H1 (cell line): Measurements from ENCODE around the gene SRI. TPM values are rescaled to one million over a fixed set of nuclear protein-coding genes. Genes with fewer than 3 reads are reported as not detected.
"Not testable (repeated sequence)": the region's sequence is repeated elsewhere in the genome, so short reads cannot be mapped to it uniquely, and the experiment has no call there.

Source experiments
- CTCF ChIA-PET: fragments of 300-600 bp; sonication (Branson Sonifier 250); formaldehyde crosslinking; loops from one replicate; lab custom pipeline; 2021; ENCODE audit not compliant: partially characterized antibody; lab: Charles Lee
- POLR2A ChIA-PET: fragments of 300-600 bp; sonication (Branson Sonifier 250); formaldehyde crosslinking; loops from one replicate; lab custom pipeline; 2021; ENCODE audit warnings: inconsistent platforms; ENCODE audit not compliant: partially characterized antibody; lab: Charles Lee
- DNase-seq, 2 experiments: peaks; one replicate each; pipeline versions ENCODE4 v3.0.0 to v3.0.0-alpha.2; 2010 to 2022; ENCODE audit warnings: low spot score in 2 of 2, low read depth in 1 of 2, mixed read lengths in 1 of 2
- FAIRE-seq: peaks from 2 replicates; lab custom pipeline; 2011; peaks lifted over from hg19 to GRCh38; lab: Jason Lieb, UNC
- H2AFZ ChIP-seq: 2 replicates; pipeline ENCODE4 v1.8.1; 2012; ENCODE audit warnings: low read length, inconsistent platforms
- H2AK5ac ChIP-seq: 2 replicates; pipeline ENCODE4 v1.6.1; 2013; ENCODE audit warnings: low read depth, low read length
- H2BK120ac ChIP-seq: replicated peaks from 2 replicates; pipeline ENCODE3; 2013; ENCODE audit warnings: low read depth, low read length, inconsistent platforms
- H2BK12ac ChIP-seq: 2 replicates; pipeline ENCODE4 v1.6.1; 2013; ENCODE audit warnings: low read depth, low read length
- H2BK15ac ChIP-seq: 2 replicates; pipeline ENCODE4 v1.6.1; 2013; ENCODE audit warnings: low read length
- H2BK20ac ChIP-seq: 2 replicates; pipeline ENCODE4 v1.6.1; 2013; ENCODE audit warnings: low read length
- H2BK5ac ChIP-seq: 2 replicates; pipeline ENCODE4 v1.6.1; 2013; ENCODE audit warnings: low read depth, low read length
- H3K14ac ChIP-seq: 2 replicates; pipeline ENCODE4 v1.6.1; 2013; ENCODE audit warnings: inconsistent platforms; ENCODE audit not compliant: insufficient read length
- H3K18ac ChIP-seq: 2 replicates; pipeline ENCODE4 v1.6.1; 2013; ENCODE audit warnings: low read length; ENCODE audit errors: extremely low read depth
- H3K23ac ChIP-seq: 2 replicates; pipeline ENCODE4 v1.6.1; 2013; ENCODE audit warnings: inconsistent platforms; ENCODE audit not compliant: insufficient read length
- H3K23me2 ChIP-seq: 2 replicates; pipeline ENCODE4 v1.6.1; 2013; ENCODE audit warnings: low read depth, low read length
- H3K27ac ChIP-seq: 2 replicates; pipeline ENCODE4 v1.6.1; 2011; ENCODE audit warnings: low read depth, low read length, inconsistent platforms
- H3K27me3 ChIP-seq, 4 experiments: replicated peaks in 1 of 4; 1 replicate in 1 of 4; 2 replicates in 3 of 4; pipeline versions ENCODE4 v1.6.1 to v1.8.1; 2011 to 2013; ENCODE audit warnings: low read length in 3 of 4, mild to moderate bottlenecking in 3 of 4, inconsistent platforms in 2 of 4, mixed read lengths in 2 of 4, moderate library complexity in 1 of 4; ENCODE audit not compliant: control insufficient read depth in 3 of 4, insufficient read depth in 3 of 4; ENCODE audit errors: extremely low read depth in 1 of 4
- H3K36me3 ChIP-seq, 4 experiments: 2 replicates each; pipeline versions ENCODE4 v1.6.1 to v1.8.1; 2011 to 2013; ENCODE audit warnings: mild to moderate bottlenecking in 4 of 4, low read length in 3 of 4, moderate library complexity in 2 of 4, control low read depth in 1 of 4, inconsistent platforms in 1 of 4; ENCODE audit not compliant: insufficient read depth in 4 of 4, control insufficient read depth in 2 of 4
- H3K4ac ChIP-seq: replicated peaks from 2 replicates; pipeline ENCODE3; 2013; ENCODE audit warnings: low read length, low read depth, mixed read lengths, inconsistent platforms; ENCODE audit not compliant: insufficient read length
- H3K4me1 ChIP-seq, 4 experiments: replicated peaks in 1 of 4; 1 replicate in 1 of 4; 2 replicates in 3 of 4; pipeline versions ENCODE4 v1.6.1 to v1.8.1; 2011 to 2013; ENCODE audit warnings: low read length in 3 of 4, inconsistent platforms in 2 of 4, mixed read lengths in 1 of 4; ENCODE audit not compliant: insufficient read depth in 4 of 4, control insufficient read depth in 3 of 4
- H3K4me2 ChIP-seq, 2 experiments: 2 replicates each; pipeline versions ENCODE4 v1.6.1 to v1.8.1; 2011 to 2013; ENCODE audit warnings: low read depth in 2 of 2, low read length in 2 of 2, control low read depth in 1 of 2, inconsistent platforms in 1 of 2, mild to moderate bottlenecking in 1 of 2; ENCODE audit not compliant: insufficient read depth in 1 of 2
- H3K4me3 ChIP-seq, 4 experiments: fragments of 200-600, 300-600 bp in 1 of 4; sonication (generic), shearing (Covaris generic), sonication (Bioruptor Twin) in 1 of 4; 2 replicates each; pipeline versions ENCODE4 v1.5.1 to v1.8.1; 2011 to 2016; ENCODE audit warnings: low read length in 4 of 4, low read depth in 3 of 4, control low read depth in 2 of 4, inconsistent platforms in 2 of 4, mild to moderate bottlenecking in 2 of 4, mixed read lengths in 1 of 4, moderate library complexity in 1 of 4; ENCODE audit not compliant: insufficient read depth in 2 of 4; ENCODE audit errors: extremely low read depth in 1 of 4
- H3K56ac ChIP-seq: replicated peaks from 2 replicates; pipeline ENCODE3; 2013; ENCODE audit warnings: low read depth, mild to moderate bottlenecking, mixed read lengths, low read length, inconsistent platforms; ENCODE audit not compliant: insufficient read length
- H3K79me1 ChIP-seq: 2 replicates; pipeline ENCODE4 v1.6.1; 2013; ENCODE audit warnings: low read depth, low read length, control low read depth
- H3K79me2 ChIP-seq, 2 experiments: 2 replicates each; pipeline versions ENCODE4 v1.6.1 to v1.8.1; 2012 to 2013; ENCODE audit warnings: low read length in 2 of 2, mild to moderate bottlenecking in 2 of 2, inconsistent platforms in 1 of 2; ENCODE audit not compliant: insufficient read depth in 2 of 2, control insufficient read depth in 1 of 2
- H3K9ac ChIP-seq, 4 experiments: replicated peaks in 1 of 4; 1 replicate in 1 of 4; 2 replicates in 3 of 4; pipeline versions ENCODE4 v1.6.1 to v1.8.1; 2011 to 2013; ENCODE audit warnings: low read depth in 3 of 4, low read length in 3 of 4, control low read depth in 2 of 4, mild to moderate bottlenecking in 2 of 4, moderate library complexity in 2 of 4, inconsistent platforms in 1 of 4; ENCODE audit errors: extremely low read depth in 1 of 4
- H3K9me3 ChIP-seq, 2 experiments: 2 replicates each; pipeline versions ENCODE4 v1.6.1 to v1.8.1; 2012 to 2013; ENCODE audit warnings: mild to moderate bottlenecking in 2 of 2, moderate library complexity in 2 of 2, control low read depth in 1 of 2, inconsistent platforms in 1 of 2, low read depth in 1 of 2, low read length in 1 of 2, mixed read lengths in 1 of 2; ENCODE audit not compliant: insufficient read depth in 2 of 2
- H4K20me1 ChIP-seq, 2 experiments: replicated peaks in 1 of 2; 2 replicates each; pipeline versions ENCODE3 to v1.8.1; 2011 to 2013; ENCODE audit warnings: inconsistent platforms in 2 of 2, low read length in 2 of 2, mild to moderate bottlenecking in 1 of 2; ENCODE audit not compliant: insufficient read depth in 2 of 2, control insufficient read depth in 1 of 2
- H4K5ac ChIP-seq: 2 replicates; pipeline ENCODE4 v1.6.1; 2013; ENCODE audit warnings: low read length, low read depth, mixed read lengths, inconsistent platforms; ENCODE audit not compliant: insufficient read length
- H4K8ac ChIP-seq: 2 replicates; pipeline ENCODE4 v1.8.0; 2013; ENCODE audit warnings: mild to moderate bottlenecking, moderate library complexity, low read length, inconsistent platforms; ENCODE audit not compliant: insufficient read depth; ENCODE audit errors: extremely low read depth
- H4K91ac ChIP-seq: replicated peaks from 2 replicates; pipeline ENCODE3; 2013; ENCODE audit warnings: low read length, mixed read lengths, inconsistent platforms; ENCODE audit not compliant: insufficient read length
- WGBS, 2 experiments: shearing (Covaris generic) in 1 of 2; methylation state at CpG; one replicate each; pipeline versions ENCODE4 v1.1.6 to v1.1.7; 2013 to 2015; ENCODE audit warnings: low lambda C conversion rate in 2 of 2, mixed read lengths in 2 of 2, inconsistent platforms in 1 of 2, low coverage in 1 of 2, missing lambda C conversion rate in 1 of 2; ENCODE audit not compliant: insufficient replicate concordance in 2 of 2, insufficient coverage in 1 of 2, insufficient read length in 1 of 2; ENCODE audit errors: extremely low coverage in 1 of 2, missing lambda C conversion rate in 1 of 2; 5-methylcytosine and 5-hydroxymethylcytosine counted together
- polyA plus RNA-seq, 7 experiments: library from polyadenylated mRNA; depleted of rRNA in 3 of 7; stranded (reverse) in 5 of 7; unstranded in 2 of 7; fragments of >200 nt in 5 of 7; fragments of 200-250 nt in 2 of 7; gene quantifications; 1 replicate in 5 of 7; 2 replicates in 1 of 7; 4 replicates in 1 of 7; pipeline versions ENCODE4 v1.2.1 to v1.2.3, GENCODE V29; 2011 to 2013; ENCODE audit warnings: missing spikeins in 2 of 7, mixed read lengths in 2 of 7
- total RNA-seq: library from RNA; stranded (reverse); fragmentation: NEBNext Ultra II Directional; extraction: Animal tissue kit (Norgen Biotek cat#: 25700); gene quantifications from 2 replicates; pipeline ENCODE4 v1.2.1, GENCODE V29; 2021

The SRI gene
- total and polyA plus RNA-seq, 2 of the 8 experiments (the other 6 are each of a cell fraction or from before 2014, with no cell fraction given): 118 to 170 TPM

GRCh38 chr7:88159741-88160140, 60.1 kb downstream of the SRI start:
- H2AFZ ChIP-seq, POLR2A ChIA-PET, H3K79me2 ChIP-seq, H3K27ac ChIP-seq, H3K23me2 ChIP-seq, H3K4me1 ChIP-seq, H4K5ac ChIP-seq, DNase-seq, H2BK120ac ChIP-seq, H3K18ac ChIP-seq, H3K9ac ChIP-seq, H3K79me1 ChIP-seq, H3K14ac ChIP-seq, H4K91ac ChIP-seq, H3K4me2 ChIP-seq, H2BK12ac ChIP-seq, FAIRE-seq, H4K8ac ChIP-seq, H2BK20ac ChIP-seq, H3K56ac ChIP-seq, H2BK5ac ChIP-seq, H3K4me3 ChIP-seq, H3K23ac ChIP-seq, H4K20me1 ChIP-seq, H3K36me3 ChIP-seq, H2BK15ac ChIP-seq, H3K4ac ChIP-seq, H3K9me3 ChIP-seq, H3K27me3 ChIP-seq, H2AK5ac ChIP-seq: not testable (repeated sequence)
- CTCF ChIA-PET: interaction anchor here (1.2 kb wide), 1 partner anchor 9 kb away, joined by 3 read pairs; no protein-coding TSS in a partner anchor
- 91% methylated on average over 2 of the region's 2 CpGs; no CpG with 5 or more reads in 1 of the 2 experiments for WGBS, 2 experiments
